GM20000 (cell line): ENCODE data around the gene THOC7.

ENCODE experiments used
- DNase-seq: peaks from one replicate; pipeline ENCODE4 v3.0.0; 2012; ENCODE audit warnings: low spot score
- CTCF ChIP-seq: IDR thresholded peaks from 2 replicates; pipeline ENCODE4 v1.5.1; 2012; ENCODE audit warnings: mild to moderate bottlenecking, control low read depth; ENCODE audit errors: extremely low read depth, missing control alignments

THOC7 gene

GRCh38 chr3:63863150-63864007 lies at the start of gene THOC7, which contains the start of gene ATXN7:
THOC7 (minus strand) TSS chr3:63863805; CDS start chr3:63863790, 15 bp downstream.
ATXN7 (plus strand) TSS chr3:63863867; CDS start chr3:63912599, 48,732 bp downstream.
- peak; percentile 90 for DNase-seq
- TF ChIP-seq CTCF: no peak

GRCh38 chr3:63912768-63913588 lies 49.4 kb upstream of the THOC7 start:
- DNase-seq: peak; percentile 47
- TF ChIP-seq CTCF: no peak

- TF ChIP-seq CTCF: no peak
- peak; percentile 95 for DNase-seq
Measured at GRCh38 chr3:63911873-63912767, 48.5 kb upstream of the THOC7 start, which contains the start of gene SCAANT1. SCAANT1 (minus strand) TSS chr3:63912383.

- no peak for TF ChIP-seq CTCF
- peak; percentile 61 for DNase-seq
Measured at GRCh38 chr3:63911509-63911872, 47.9 kb upstream of the THOC7 start.

- TF ChIP-seq CTCF: no peak
Measured at GRCh38 chr3:63910891-63911290, 47.3 kb upstream of the THOC7 start.

GRCh38 chr3:63910001-63910400 lies 46.4 kb upstream of the THOC7 start:
- TF ChIP-seq CTCF: no peak
- no peak for DNase-seq

More at GRCh38 chr3:63910891-63911290, 47.3 kb upstream of the THOC7 start:
- DNase-seq: peak; percentile 48
